HepG2 (cell line): Measurements from ENCODE around the gene IGLON5. TPM values are rescaled to one million over a fixed set of nuclear protein-coding genes. Genes with fewer than 3 reads are reported as not detected.

Experiments used
- CEBPB ChIP-seq: IDR thresholded peaks from 2 replicates; pipeline ENCODE4 v1.6.1; 2011; ENCODE audit warnings: low read depth, low read length, improper control_type of control experiment, borderline replicate concordance
- GPN1 ChIP-seq: sonication (generic); formaldehyde crosslinking; IDR thresholded peaks from 2 replicates; pipeline ENCODE4 v1.5.1; 2020; ENCODE audit warnings: missing genetic modification reagents, borderline replicate concordance
- MAX ChIP-seq: IDR thresholded peaks from 2 replicates; pipeline ENCODE4 v1.6.1; 2012; ENCODE audit warnings: inconsistent platforms
- MIER2 ChIP-seq: IDR thresholded peaks from 2 replicates; pipeline ENCODE4 v1.6.1; 2016; ENCODE audit warnings: missing biosample characterization, missing genetic modification reagents
- NFYB ChIP-seq: sonication (generic); formaldehyde crosslinking; IDR thresholded peaks from 2 replicates; pipeline ENCODE4 v1.4.0; 2020; ENCODE audit warnings: missing genetic modification reagents
- NONO ChIP-seq, 2 experiments: fragments of 450-650 bp in 1 of 2; sonication (generic) in 1 of 2; formaldehyde crosslinking in 1 of 2; IDR thresholded peaks in 1 of 2; conservative IDR thresholded peaks in 1 of 2; 2 replicates each; pipeline versions ENCODE4 v1.6.1 to v1.8.0; 2017 to 2022; ENCODE audit warnings: mild to moderate bottlenecking in 1 of 2, missing genetic modification reagents in 1 of 2, moderate library complexity in 1 of 2
- PRDM15 ChIP-seq: sonication (generic); formaldehyde crosslinking; IDR thresholded peaks from 2 replicates; pipeline ENCODE4 v1.4.0; 2020; ENCODE audit warnings: missing genetic modification reagents
- RBFOX2 ChIP-seq: fragments of 200-400 bp; formaldehyde crosslinking; IDR thresholded peaks from 2 replicates; pipeline ENCODE4 v1.6.1; 2017; ENCODE audit warnings: low read depth, mild to moderate bottlenecking, low read length
- RFXANK ChIP-seq: IDR thresholded peaks from 2 replicates; pipeline ENCODE4 v1.6.1; 2016
- RFXAP ChIP-seq: sonication (generic); formaldehyde crosslinking; IDR thresholded peaks from 2 replicates; pipeline ENCODE4 v1.4.0; 2020; ENCODE audit warnings: missing genetic modification reagents, borderline replicate concordance
- SATB2 ChIP-seq: sonication (generic); formaldehyde crosslinking; IDR thresholded peaks from 2 replicates; pipeline ENCODE4 v1.5.0; 2020; ENCODE audit warnings: missing genetic modification reagents
- SPEN ChIP-seq: sonication (generic); formaldehyde crosslinking; IDR thresholded peaks from 2 replicates; pipeline ENCODE4 v1.5.1; 2020; ENCODE audit warnings: low read depth, mild to moderate bottlenecking, missing genetic modification reagents
- TCF12 ChIP-seq, 2 experiments: fragments of 450-650 bp in 1 of 2; sonication (generic) in 1 of 2; formaldehyde crosslinking in 1 of 2; IDR thresholded peaks; 2 replicates each; pipeline versions ENCODE4 v1.6.1 to v1.8.0; 2017 to 2022; ENCODE audit warnings: antibody characterized with exemption in 1 of 2, mild to moderate bottlenecking in 1 of 2, missing genetic modification reagents in 1 of 2, moderate library complexity in 1 of 2
- TEAD2 ChIP-seq: sonication (generic); formaldehyde crosslinking; IDR thresholded peaks from 2 replicates; pipeline ENCODE4 v1.9.0; 2021; ENCODE audit warnings: missing genetic modification reagents
- ZFP82 ChIP-seq: sonication (generic); formaldehyde crosslinking; IDR thresholded peaks from 2 replicates; pipeline ENCODE4 v1.5.1; 2020; ENCODE audit warnings: mild to moderate bottlenecking, missing genetic modification reagents, borderline replicate concordance
- ZNF232 ChIP-seq: sonication (generic); formaldehyde crosslinking; IDR thresholded peaks from 2 replicates; pipeline ENCODE4 v1.4.0; 2020; ENCODE audit warnings: missing genetic modification reagents, borderline replicate concordance
- ZNF256 ChIP-seq: sonication (generic); formaldehyde crosslinking; conservative IDR thresholded peaks from 2 replicates; pipeline ENCODE4 v1.4.0; 2020; ENCODE audit warnings: missing genetic modification reagents
- ZNF317 ChIP-seq: sonication (generic); formaldehyde crosslinking; IDR thresholded peaks from 2 replicates; pipeline ENCODE4 v1.5.0; 2020; ENCODE audit warnings: mild to moderate bottlenecking, missing genetic modification reagents
- ZNF562 ChIP-seq: sonication (generic); formaldehyde crosslinking; IDR thresholded peaks from 2 replicates; pipeline ENCODE4 v1.8.0; 2022; ENCODE audit warnings: missing genetic modification reagents, borderline replicate concordance
- polyA plus RNA-seq, 8 experiments: library from polyadenylated mRNA; depleted of rRNA in 3 of 8; stranded (reverse) in 7 of 8; unstranded in 1 of 8; fragments of >200 nt; fragmentation: Illumina TruSeq in 4 of 8; extraction: Trizol in 4 of 8; gene quantifications; 2 replicates each; pipeline versions ENCODE4 v1.2.1 to v1.2.3, GENCODE V29; 2011 to 2016; ENCODE audit warnings: low read depth in 4 of 8, missing spikeins in 1 of 8, mixed read lengths in 1 of 8; ENCODE audit not compliant: insufficient read depth in 1 of 8
- total RNA-seq, 5 experiments: library from RNA; depleted of rRNA; stranded (reverse); fragments of >200 nt; fragmentation: Illumina TruSeq; extraction: Trizol; gene quantifications; 2 replicates each; pipeline ENCODE4 v1.2.3, GENCODE V29; 2016; ENCODE audit warnings: low read depth in 1 of 5
- TF ChIP-seq, protein P1 (sequence below): sonication (generic); formaldehyde crosslinking; IDR thresholded peaks from 2 replicates; pipeline ENCODE4 v1.4.0; 2020; ENCODE audit warnings: missing genetic modification reagents

Gene IGLON5
- total and polyA plus RNA-seq, 2 of the 13 experiments (the other 11 are each of a cell fraction or from before 2014, with no cell fraction given): 0.04 to 5.7 TPM

DNA sequence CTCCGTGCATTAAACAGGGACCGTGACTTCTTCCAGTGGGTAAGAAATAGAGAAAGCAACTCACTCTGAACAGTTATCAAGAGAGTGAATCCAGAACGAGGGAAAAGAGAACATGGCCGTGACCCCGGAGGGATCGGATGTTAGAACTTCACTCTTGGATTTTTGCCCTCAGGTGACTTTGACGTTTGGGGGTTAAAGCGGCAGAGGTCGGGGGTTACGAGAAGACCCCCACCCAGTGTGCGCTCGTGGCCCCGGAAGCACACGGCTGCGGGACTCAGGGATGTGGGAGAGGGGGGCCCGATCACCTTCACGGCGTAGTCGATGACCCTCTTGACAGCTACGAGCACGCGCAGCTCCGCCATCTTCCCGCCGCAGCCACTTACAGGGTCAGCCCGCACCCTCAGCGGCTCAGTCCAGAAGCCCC is 54.5 kb downstream of the IGLON5 start, which contains the start of gene ETFB (continued):
- peak; percentile 61; the same call in 1 of the 2 replicates for TF ChIP-seq MAX
- TF ChIP-seq ZNF562: no peak
- TF ChIP-seq, protein P1, sequence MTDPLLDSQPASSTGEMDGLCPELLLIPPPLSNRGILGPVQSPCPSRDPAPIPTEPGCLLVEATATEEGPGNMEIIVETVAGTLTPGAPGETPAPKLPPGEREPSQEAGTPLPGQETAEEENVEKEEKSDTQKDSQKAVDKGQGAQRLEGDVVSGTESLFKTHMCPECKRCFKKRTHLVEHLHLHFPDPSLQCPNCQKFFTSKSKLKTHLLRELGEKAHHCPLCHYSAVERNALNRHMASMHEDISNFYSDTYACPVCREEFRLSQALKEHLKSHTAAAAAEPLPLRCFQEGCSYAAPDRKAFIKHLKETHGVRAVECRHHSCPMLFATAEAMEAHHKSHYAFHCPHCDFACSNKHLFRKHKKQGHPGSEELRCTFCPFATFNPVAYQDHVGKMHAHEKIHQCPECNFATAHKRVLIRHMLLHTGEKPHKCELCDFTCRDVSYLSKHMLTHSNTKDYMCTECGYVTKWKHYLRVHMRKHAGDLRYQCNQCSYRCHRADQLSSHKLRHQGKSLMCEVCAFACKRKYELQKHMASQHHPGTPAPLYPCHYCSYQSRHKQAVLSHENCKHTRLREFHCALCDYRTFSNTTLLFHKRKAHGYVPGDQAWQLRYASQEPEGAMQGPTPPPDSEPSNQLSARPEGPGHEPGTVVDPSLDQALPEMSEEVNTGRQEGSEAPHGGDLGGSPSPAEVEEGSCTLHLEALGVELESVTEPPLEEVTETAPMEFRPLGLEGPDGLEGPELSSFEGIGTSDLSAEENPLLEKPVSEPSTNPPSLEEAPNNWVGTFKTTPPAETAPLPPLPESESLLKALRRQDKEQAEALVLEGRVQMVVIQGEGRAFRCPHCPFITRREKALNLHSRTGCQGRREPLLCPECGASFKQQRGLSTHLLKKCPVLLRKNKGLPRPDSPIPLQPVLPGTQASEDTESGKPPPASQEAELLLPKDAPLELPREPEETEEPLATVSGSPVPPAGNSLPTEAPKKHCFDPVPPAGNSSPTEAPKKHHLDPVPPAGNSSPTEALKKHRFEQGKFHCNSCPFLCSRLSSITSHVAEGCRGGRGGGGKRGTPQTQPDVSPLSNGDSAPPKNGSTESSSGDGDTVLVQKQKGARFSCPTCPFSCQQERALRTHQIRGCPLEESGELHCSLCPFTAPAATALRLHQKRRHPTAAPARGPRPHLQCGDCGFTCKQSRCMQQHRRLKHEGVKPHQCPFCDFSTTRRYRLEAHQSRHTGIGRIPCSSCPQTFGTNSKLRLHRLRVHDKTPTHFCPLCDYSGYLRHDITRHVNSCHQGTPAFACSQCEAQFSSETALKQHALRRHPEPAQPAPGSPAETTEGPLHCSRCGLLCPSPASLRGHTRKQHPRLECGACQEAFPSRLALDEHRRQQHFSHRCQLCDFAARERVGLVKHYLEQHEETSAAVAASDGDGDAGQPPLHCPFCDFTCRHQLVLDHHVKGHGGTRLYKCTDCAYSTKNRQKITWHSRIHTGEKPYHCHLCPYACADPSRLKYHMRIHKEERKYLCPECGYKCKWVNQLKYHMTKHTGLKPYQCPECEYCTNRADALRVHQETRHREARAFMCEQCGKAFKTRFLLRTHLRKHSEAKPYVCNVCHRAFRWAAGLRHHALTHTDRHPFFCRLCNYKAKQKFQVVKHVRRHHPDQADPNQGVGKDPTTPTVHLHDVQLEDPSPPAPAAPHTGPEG (CRISPR knock-in tag): peak; percentile 75; the same call in 1 of the 2 replicates
- no peak for TF ChIP-seq GPN1 (CRISPR knock-in tag)
- TF ChIP-seq RFXAP (CRISPR knock-in tag): 0 out of 2 replicates have a peak, but pooled peaks have one; percentile 40
- TF ChIP-seq SPEN (CRISPR knock-in tag): no peak
- TF ChIP-seq TCF12 (IDR thresholded peaks at IDR 0.05): no peak
- TF ChIP-seq TCF12 (CRISPR knock-in tag; IDR thresholded peaks at IDR 0.05): no peak
- TF ChIP-seq PRDM15 (CRISPR knock-in tag): 0 out of 2 replicates have a peak, but pooled peaks have one; percentile 63
- no peak for TF ChIP-seq MIER2
- 0 out of 2 replicates have a peak, but pooled peaks have one; percentile 19 for TF ChIP-seq ZNF317 (CRISPR knock-in tag)
- 0 out of 2 replicates have a peak, but pooled peaks have one; percentile 17 for TF ChIP-seq TEAD2
- TF ChIP-seq ZFP82: peak; percentile 15; the same call in 1 of the 2 replicates
- no peak for TF ChIP-seq CEBPB
- 0 out of 2 replicates have a peak, but pooled peaks have one; percentile 15 for TF ChIP-seq SATB2 (CRISPR knock-in tag)
- no peak for TF ChIP-seq NONO (IDR thresholded peaks at IDR 0.05)
- TF ChIP-seq NONO (CRISPR knock-in tag; conservative IDR thresholded peaks at IDR 0.05): peak; percentile 48
- peak; percentile 69; the same call in 1 of the 2 replicates for TF ChIP-seq ZNF256 (CRISPR knock-in tag)
- no peak for TF ChIP-seq RFXANK (CRISPR knock-in tag)
- peak; percentile 78 for TF ChIP-seq RBFOX2
- TF ChIP-seq ZNF232 (CRISPR knock-in tag): no peak
- no peak for TF ChIP-seq NFYB (CRISPR knock-in tag)
